AG04450 (cell line): ENCODE measurements around the gene KLHL25. TPM values are rescaled to one million over a fixed set of nuclear protein-coding genes. Genes with fewer than 3 reads are reported as not detected.

ENCODE experiments used
- CTCF ChIA-PET: fragments of 300-600, 350-600 bp; formaldehyde crosslinking; extraction: SDS; loops from one replicate; lab custom pipeline; 2022; ENCODE audit warnings: antibody characterized with exemption, inconsistent platforms; lab: Charles Lee
- POLR2A ChIA-PET: fragments of 350-600 bp; formaldehyde crosslinking; extraction: SDS; loops from one replicate; lab custom pipeline; 2021; ENCODE audit warnings: antibody characterized with exemption, inconsistent platforms; lab: Yijun Ruan, JAX
- DNase-seq: peaks from one replicate; pipeline ENCODE4 v3.0.0-alpha.2; 2011; ENCODE audit warnings: low read depth, low spot score
- H3K27ac ChIP-seq: one replicate; pipeline ENCODE4 v1.5.1; 2012; ENCODE audit warnings: low read depth, low read length, control low read depth
- H3K27me3 ChIP-seq: one replicate; pipeline ENCODE4 v1.6.0; 2012; ENCODE audit warnings: low read length; ENCODE audit not compliant: control insufficient read depth, insufficient read depth
- H3K4me3 ChIP-seq: 2 replicates; pipeline ENCODE4 v1.5.1; 2011; ENCODE audit warnings: mild to moderate bottlenecking, low read depth, low read length, control low read depth
- H3K9me3 ChIP-seq: 2 replicates; pipeline ENCODE4 v1.5.1; 2012; ENCODE audit warnings: low read length; ENCODE audit not compliant: control insufficient read depth, insufficient read depth
- CTCF ChIP-seq: IDR thresholded peaks from 2 replicates; pipeline ENCODE4 v1.5.1; 2011; ENCODE audit warnings: low read depth, low read length, control low read depth, inconsistent platforms
- polyA plus RNA-seq: library from polyadenylated mRNA; depleted of rRNA; stranded (reverse); fragments of >200 nt; gene quantifications from 2 replicates; pipeline ENCODE4 v1.2.3, GENCODE V29; 2011

Gene KLHL25
- polyA plus RNA-seq, 1 experiment, result 2.9 TPM

GRCh38 chr15:85777250-85778106 lies 17.2 kb downstream of the KLHL25 start:
- Histone ChIP-seq H3K9me3 (no peaks in the 10 kb centered on the region), H3K27ac (no peak overlapping the region), H3K4me3 (no peak overlapping the region), H3K27me3 (no peaks in the 10 kb centered on the region)
- ChIA-PET POLR2A (no interaction called here), CTCF (no interaction called here)
- TF ChIP-seq CTCF, result no peak
- DNase-seq, result no peak

DNA sequence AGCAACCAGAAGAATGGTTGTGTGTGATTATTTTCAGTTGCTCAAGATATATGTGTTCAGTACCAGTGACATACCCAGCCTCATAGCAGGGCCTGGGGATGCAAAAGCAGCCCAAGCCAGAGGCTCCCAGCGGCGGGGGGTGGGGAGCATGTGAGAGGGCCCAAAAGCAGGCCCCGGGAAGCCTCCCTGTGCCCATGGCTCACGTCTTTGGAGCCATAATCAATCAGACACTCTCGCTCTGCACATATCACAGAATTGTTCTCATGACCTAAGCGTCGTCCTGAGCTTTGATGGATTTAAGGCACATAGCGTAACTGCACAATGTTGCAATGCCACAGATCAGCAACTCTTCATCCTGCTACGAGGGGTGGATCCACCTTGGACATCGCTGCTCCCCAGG lies 20.8 kb downstream of the KLHL25 start:
- ChIA-PET CTCF (interaction anchor here (0.7 to 1.0 kb wide), 2 partner anchors 45 to 57 kb away, joined by 3 to 4 read pairs; no protein-coding TSS in a partner anchor), POLR2A (no interaction called here)
- DNase-seq, result no peak
- peaks cover 7% of the 10 kb centered on the region; the same call in 1 of the 2 replicates for H3K9me3 ChIP-seq
- H3K4me3 ChIP-seq, result no peak overlapping the region
- no peak overlapping the region for H3K27ac ChIP-seq
- H3K27me3 ChIP-seq, result no peaks in the 10 kb centered on the region
- TF ChIP-seq CTCF, result no peak

DNA sequence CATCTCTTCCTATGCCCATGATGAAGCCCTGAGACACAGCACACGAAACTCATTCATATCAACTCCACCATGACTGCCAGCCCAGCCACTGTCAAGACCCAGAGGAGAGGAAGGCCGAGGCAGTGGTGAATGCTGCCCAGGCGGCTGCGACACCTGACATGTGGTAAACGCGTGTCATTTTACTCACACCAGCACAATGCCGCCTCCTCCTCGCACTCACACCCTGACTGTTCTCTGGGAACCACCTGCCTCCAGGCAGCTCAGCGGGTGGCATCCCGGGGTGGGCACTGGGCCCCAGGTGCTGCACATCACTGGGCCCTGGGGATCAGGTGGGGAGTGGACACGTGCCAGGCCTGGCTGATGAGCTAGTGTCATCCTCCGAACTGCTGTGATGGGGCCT lies 21.5 kb downstream of the KLHL25 start:
- TF ChIP-seq CTCF, result no peak
- DNase-seq, result no peak
- H3K27ac ChIP-seq, result no peak overlapping the region
- H3K9me3 ChIP-seq, result peaks cover 14% of the 10 kb centered on the region; the same call in 1 of the 2 replicates
- no peak overlapping the region for H3K4me3 ChIP-seq
- H3K27me3 ChIP-seq, result no peaks in the 10 kb centered on the region
- POLR2A ChIA-PET, result no interaction called here
- CTCF ChIA-PET, result no interaction called here

DNA sequence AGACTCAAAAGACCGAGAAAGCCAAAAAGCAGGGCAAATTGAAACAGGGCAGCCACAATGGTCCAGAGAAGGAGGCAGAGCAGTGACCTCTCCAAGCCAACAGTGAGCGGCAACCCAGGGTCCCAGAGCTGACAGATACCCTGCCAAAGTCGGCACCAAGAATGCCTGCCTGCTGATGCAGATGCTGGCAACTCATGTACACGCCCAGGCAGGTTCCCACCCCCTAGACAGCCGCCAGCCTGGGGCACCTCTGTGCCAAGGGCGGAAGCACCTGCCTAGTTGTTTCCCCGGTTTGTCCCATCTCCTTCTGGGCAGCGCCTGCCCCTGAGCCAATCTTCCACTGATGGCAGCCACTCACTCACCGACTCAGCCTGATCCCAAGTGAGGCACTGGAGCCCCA lies 22.1 kb downstream of the KLHL25 start:
- TF ChIP-seq CTCF, result no peak
- peaks cover 17% of the 10 kb centered on the region; the same call in 1 of the 2 replicates for H3K9me3 ChIP-seq
- H3K27me3 ChIP-seq, result no peaks in the 10 kb centered on the region
- ChIA-PET POLR2A (no interaction called here), CTCF (interaction anchor here (0.9 kb wide), 1 partner anchor 59 kb away, joined by 3 read pairs; no protein-coding TSS in a partner anchor)
- H3K27ac ChIP-seq, result no peak overlapping the region
- no peak for DNase-seq
- H3K4me3 ChIP-seq, result no peak overlapping the region
